GM19372 (cell line): ENCODE results near the gene ROR2.

Experiments used
- ATAC-seq: cut with Tn5 transposase; IDR thresholded peaks from one replicate; pipeline ENCODE4 v1.9.1; 2021; ENCODE audit warnings: mild to moderate bottlenecking, low read depth, moderate library complexity; ENCODE audit not compliant: unreplicated experiment

Gene ROR2

GRCh38 chr9:91949392-91949945 lies 559 bp downstream of the ROR2 start:
- no peak for ATAC-seq

- no peak for ATAC-seq
Observed at GRCh38 chr9:91948597-91949391, 1.2 kb downstream of the ROR2 start.

- no peak for ATAC-seq
Observed at GRCh38 chr9:91948101-91948596, 1.9 kb downstream of the ROR2 start.

GRCh38 chr9:91946653-91947488 lies 3.2 kb downstream of the ROR2 start:
- no peak for ATAC-seq

GRCh38 chr9:91946196-91946595 lies 3.8 kb downstream of the ROR2 start:
- ATAC-seq, result no peak

GRCh38 chr9:91945277-91946085 lies 4.5 kb downstream of the ROR2 start:
- ATAC-seq, result no peak

- ATAC-seq, result no peak
Observed at GRCh38 chr9:91944711-91945110, 5.3 kb downstream of the ROR2 start.

- ATAC-seq, result no peak
Observed at GRCh38 chr9:91943478-91944470, 6.3 kb downstream of the ROR2 start.

GRCh38 chr9:91942201-91942600 lies 7.8 kb downstream of the ROR2 start:
- ATAC-seq, result no peak

GRCh38 chr9:91939978-91940377 lies 10.1 kb downstream of the ROR2 start:
- ATAC-seq, result no peak

GRCh38 chr9:91937727-91938126 lies 12.3 kb downstream of the ROR2 start:
- ATAC-seq, result no peak

GRCh38 chr9:91937056-91937455 lies 13.0 kb downstream of the ROR2 start:
- no peak for ATAC-seq

- ATAC-seq, result no peak
Observed at GRCh38 chr9:91935805-91936514, 14.1 kb downstream of the ROR2 start.

- ATAC-seq, result no peak
Observed at GRCh38 chr9:91935066-91935749, 14.8 kb downstream of the ROR2 start.

GRCh38 chr9:91934654-91935053 lies 15.4 kb downstream of the ROR2 start:
- no peak for ATAC-seq

GRCh38 chr9:91933556-91934352 lies 16.3 kb downstream of the ROR2 start:
- no peak for ATAC-seq

- ATAC-seq, result no peak
Observed at GRCh38 chr9:91930475-91930874, 19.6 kb downstream of the ROR2 start.
